DND-41 (cell line): ENCODE results near the gene RAET1E.

Source experiments
- ATAC-seq: fragments of 200-7000 bp; cut with Tn5 transposase; 3 replicates; pipeline ENCODE4 v1.9.1; 2021; ENCODE audit warnings: low read depth; ENCODE audit not compliant: insufficient read depth
- DNase-seq: peaks from one replicate; pipeline ENCODE4 v3.0.0-alpha.2; 2020
- H2AFZ ChIP-seq: 2 replicates; pipeline ENCODE4 v1.6.0; 2012; ENCODE audit warnings: low read depth, low read length
- H3K27ac ChIP-seq: 2 replicates; pipeline ENCODE4 v1.5.1; 2012; ENCODE audit warnings: low read length, inconsistent platforms
- H3K27me3 ChIP-seq: fragments of 200-600 bp; sonication (generic); 2 replicates; pipeline ENCODE4 v1.6.0; 2012; ENCODE audit warnings: low read length, mild to moderate bottlenecking, inconsistent platforms; ENCODE audit not compliant: insufficient read depth, poor library complexity
- H3K36me3 ChIP-seq: 2 replicates; pipeline ENCODE4 v1.5.1; 2012; ENCODE audit warnings: low read length, inconsistent platforms; ENCODE audit not compliant: insufficient read depth
- H3K4me1 ChIP-seq: 2 replicates; pipeline ENCODE4 v1.5.1; 2012; ENCODE audit warnings: mild to moderate bottlenecking, low read length; ENCODE audit not compliant: insufficient read depth
- H3K4me2 ChIP-seq: 2 replicates; pipeline ENCODE4 v1.6.0; 2012; ENCODE audit warnings: mild to moderate bottlenecking, moderate library complexity, low read length, inconsistent platforms; ENCODE audit not compliant: insufficient read depth
- H3K4me3 ChIP-seq, 2 experiments: fragments of 200-600 bp in 1 of 2; shearing (Covaris generic) in 1 of 2; 2 replicates each; pipeline ENCODE4 v1.5.1; 2012 to 2016; ENCODE audit warnings: inconsistent platforms in 2 of 2, low read length in 2 of 2, mild to moderate bottlenecking in 2 of 2, low read depth in 1 of 2, moderate library complexity in 1 of 2
- H3K79me2 ChIP-seq: 2 replicates; pipeline ENCODE4 v1.6.0; 2012; ENCODE audit warnings: low read length, inconsistent platforms; ENCODE audit not compliant: insufficient read depth
- H3K9ac ChIP-seq: 2 replicates; pipeline ENCODE4 v1.6.0; 2012; ENCODE audit warnings: low read depth, mild to moderate bottlenecking, inconsistent platforms, low read length, moderate library complexity
- H3K9me3 ChIP-seq: 2 replicates; pipeline ENCODE4 v1.5.1; 2012; ENCODE audit warnings: low read length, moderate library complexity, mild to moderate bottlenecking, inconsistent platforms; ENCODE audit not compliant: insufficient read depth, severe bottlenecking
- H4K20me1 ChIP-seq: 2 replicates; pipeline ENCODE4 v1.6.0; 2012; ENCODE audit warnings: low read length; ENCODE audit not compliant: insufficient read depth
- EZH2 ChIP-seq: IDR thresholded peaks from 3 replicates; pipeline ENCODE4 v1.6.1; 2012; ENCODE audit warnings: borderline replicate concordance, low read depth, mild to moderate bottlenecking, moderate library complexity, low read length, inconsistent platforms; ENCODE audit not compliant: severe bottlenecking
- TF ChIP-seq, protein P1 (sequence below): IDR thresholded peaks from 2 replicates; pipeline ENCODE4 v1.5.1; 2012; ENCODE audit warnings: borderline replicate concordance, low read length, moderate library complexity, mild to moderate bottlenecking; ENCODE audit not compliant: poor library complexity, severe bottlenecking; ENCODE audit errors: extremely low read depth

The RAET1E gene

GRCh38 chr6:149859938-149860337 is 38.0 kb downstream of the RAET1E start:
- Histone ChIP-seq H2AFZ (no peak overlapping the region), H3K9ac (no peak overlapping the region), H3K9me3 (no peaks in the 10 kb centered on the region), H4K20me1 (peaks cover 12% of the 10 kb centered on the region; the same call in 1 of the 2 replicates), H3K4me2 (no peak overlapping the region), H3K36me3 (no peaks in the 10 kb centered on the region), H3K79me2 (peaks cover 4% of the 10 kb centered on the region; the same call in 1 of the 2 replicates), H3K27ac (no peak overlapping the region), H3K4me1 (peaks cover 24% of the 10 kb centered on the region), H3K4me3 (no peak overlapping the region), H3K27me3 (peaks cover 9% of the 10 kb centered on the region)
- DNase-seq (no peak), ATAC-seq (no peak)
- TF ChIP-seq, protein P1, sequence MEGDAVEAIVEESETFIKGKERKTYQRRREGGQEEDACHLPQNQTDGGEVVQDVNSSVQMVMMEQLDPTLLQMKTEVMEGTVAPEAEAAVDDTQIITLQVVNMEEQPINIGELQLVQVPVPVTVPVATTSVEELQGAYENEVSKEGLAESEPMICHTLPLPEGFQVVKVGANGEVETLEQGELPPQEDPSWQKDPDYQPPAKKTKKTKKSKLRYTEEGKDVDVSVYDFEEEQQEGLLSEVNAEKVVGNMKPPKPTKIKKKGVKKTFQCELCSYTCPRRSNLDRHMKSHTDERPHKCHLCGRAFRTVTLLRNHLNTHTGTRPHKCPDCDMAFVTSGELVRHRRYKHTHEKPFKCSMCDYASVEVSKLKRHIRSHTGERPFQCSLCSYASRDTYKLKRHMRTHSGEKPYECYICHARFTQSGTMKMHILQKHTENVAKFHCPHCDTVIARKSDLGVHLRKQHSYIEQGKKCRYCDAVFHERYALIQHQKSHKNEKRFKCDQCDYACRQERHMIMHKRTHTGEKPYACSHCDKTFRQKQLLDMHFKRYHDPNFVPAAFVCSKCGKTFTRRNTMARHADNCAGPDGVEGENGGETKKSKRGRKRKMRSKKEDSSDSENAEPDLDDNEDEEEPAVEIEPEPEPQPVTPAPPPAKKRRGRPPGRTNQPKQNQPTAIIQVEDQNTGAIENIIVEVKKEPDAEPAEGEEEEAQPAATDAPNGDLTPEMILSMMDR, result no peak
- TF ChIP-seq EZH2, result no peak

DNA sequence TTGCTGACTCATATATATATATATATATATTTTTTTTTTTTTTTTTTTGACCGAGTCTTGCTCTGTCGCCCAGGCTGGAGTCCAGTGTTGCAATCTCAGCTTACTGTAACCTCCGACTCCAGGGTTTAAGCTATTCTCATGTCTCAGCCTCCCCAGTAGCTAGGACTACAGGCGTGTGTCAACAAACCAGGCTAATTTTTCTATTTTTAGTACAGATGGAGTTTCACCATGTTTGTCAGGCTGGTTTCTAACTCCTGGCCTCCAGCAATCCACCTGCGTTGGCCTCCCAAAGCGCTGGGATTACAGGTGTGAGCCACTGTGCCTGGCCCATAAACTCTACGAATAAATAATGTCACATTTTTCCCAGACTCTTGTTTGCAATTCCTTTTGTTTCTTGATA is 38.5 kb downstream of the RAET1E start:
- Histone ChIP-seq H3K9me3 (no peaks in the 10 kb centered on the region), H3K4me2 (no peak overlapping the region), H3K4me3 (no peak overlapping the region), H2AFZ (no peak overlapping the region), H3K4me1 (peaks cover 18% of the 10 kb centered on the region), H3K36me3 (no peaks in the 10 kb centered on the region), H3K27ac (no peak overlapping the region), H3K79me2 (peaks cover 4% of the 10 kb centered on the region; the same call in 1 of the 2 replicates), H3K27me3 (peaks cover 7% of the 10 kb centered on the region), H3K9ac (no peak overlapping the region), H4K20me1 (peaks cover 12% of the 10 kb centered on the region; the same call in 1 of the 2 replicates)
- TF ChIP-seq EZH2, result no peak
- TF ChIP-seq, protein P1, result no peak
- no peak for DNase-seq
- ATAC-seq, result no peak

GRCh38 chr6:149857541-149857940 is 40.4 kb downstream of the RAET1E start:
- no peaks in the 10 kb centered on the region for H3K36me3 ChIP-seq
- no peak overlapping the region for H3K4me3 ChIP-seq
- no peaks in the 10 kb centered on the region for H3K9me3 ChIP-seq
- no peaks in the 10 kb centered on the region for H3K27me3 ChIP-seq
- no peak for TF ChIP-seq EZH2
- TF ChIP-seq, protein P1, result no peak
- no peak overlapping the region for H3K4me2 ChIP-seq
- no peak overlapping the region for H2AFZ ChIP-seq
- no peak overlapping the region for H3K27ac ChIP-seq
- peaks cover 6% of the 10 kb centered on the region for H3K4me1 ChIP-seq
- H3K9ac ChIP-seq, result no peak overlapping the region
- peaks cover 12% of the 10 kb centered on the region; the same call in 1 of the 2 replicates for H4K20me1 ChIP-seq
- peaks cover 4% of the 10 kb centered on the region; the same call in 1 of the 2 replicates for H3K79me2 ChIP-seq
- DNase-seq, result no peak
- no peak for ATAC-seq
